H9 (cell line): ENCODE results near the gene CNTFR. TPM values are rescaled to one million over a fixed set of nuclear protein-coding genes. Genes with fewer than 3 reads are reported as not detected.

Experiments used
- DNase-seq: peaks from one replicate; pipeline ENCODE4 v3.0.0-alpha.2; 2017
- H2AFZ ChIP-seq: one replicate; pipeline ENCODE4 v1.6.1; 2013; ENCODE audit warnings: mild to moderate bottlenecking, low read length, control low read depth, moderate library complexity
- H2AK5ac ChIP-seq: 2 replicates; pipeline ENCODE4 v1.6.1; 2013; ENCODE audit warnings: low read length, control low read depth, mixed read lengths; ENCODE audit not compliant: insufficient read length
- H2BK120ac ChIP-seq: one replicate; pipeline ENCODE4 v1.6.1; 2013; ENCODE audit warnings: low read depth, mild to moderate bottlenecking, low read length, control low read depth, inconsistent platforms; ENCODE audit not compliant: poor library complexity, severe bottlenecking
- H2BK12ac ChIP-seq: 2 replicates; pipeline ENCODE4 v1.6.1; 2013; ENCODE audit warnings: low read length, control low read depth, mixed read lengths, low read depth; ENCODE audit not compliant: insufficient read length
- H2BK15ac ChIP-seq: 2 replicates; pipeline ENCODE4 v1.6.1; 2013; ENCODE audit warnings: low read depth, low read length, control low read depth
- H2BK20ac ChIP-seq: one replicate; pipeline ENCODE4 v1.6.1; 2013; ENCODE audit warnings: low read depth, mild to moderate bottlenecking, low read length, control low read depth, inconsistent platforms; ENCODE audit not compliant: poor library complexity, severe bottlenecking
- H2BK5ac ChIP-seq: 2 replicates; pipeline ENCODE4 v1.6.1; 2013; ENCODE audit warnings: low read length, control low read depth, mixed read lengths; ENCODE audit not compliant: insufficient read length
- H3K14ac ChIP-seq: 2 replicates; pipeline ENCODE4 v1.6.1; 2013; ENCODE audit warnings: low read length, control low read depth; ENCODE audit not compliant: insufficient read depth
- H3K18ac ChIP-seq: 2 replicates; pipeline ENCODE4 v1.6.1; 2013; ENCODE audit warnings: low read depth, mild to moderate bottlenecking, mixed read lengths, low read length, control low read depth; ENCODE audit not compliant: insufficient read length
- H3K23ac ChIP-seq: 2 replicates; pipeline ENCODE4 v1.6.1; 2013; ENCODE audit warnings: low read length, control low read depth, mixed read lengths, low read depth; ENCODE audit not compliant: insufficient read length
- H3K23me2 ChIP-seq: 2 replicates; pipeline ENCODE4 v1.6.1; 2013; ENCODE audit warnings: low read depth, mild to moderate bottlenecking, mixed read lengths, low read length, control low read depth; ENCODE audit not compliant: insufficient read length, poor library complexity, severe bottlenecking
- H3K27ac ChIP-seq: 2 replicates; pipeline ENCODE4 v1.5.1; 2013; ENCODE audit warnings: low read length, control low read depth, mixed read lengths, low read depth; ENCODE audit not compliant: insufficient read length
- H3K27me3 ChIP-seq: 2 replicates; pipeline ENCODE4 v1.6.1; 2013; ENCODE audit warnings: low read length, control low read depth, inconsistent platforms; ENCODE audit not compliant: insufficient read depth
- H3K4ac ChIP-seq: 2 replicates; pipeline ENCODE4 v1.6.1; 2013; ENCODE audit warnings: low read depth, mild to moderate bottlenecking, control low read depth, inconsistent platforms, low read length, moderate library complexity
- H3K4me1 ChIP-seq: 2 replicates; pipeline ENCODE4 v1.6.1; 2013; ENCODE audit warnings: low read length, control low read depth, inconsistent platforms; ENCODE audit not compliant: insufficient read depth
- H3K4me2 ChIP-seq: 2 replicates; pipeline ENCODE4 v1.6.1; 2013; ENCODE audit warnings: low read length, control low read depth, mixed read lengths; ENCODE audit not compliant: insufficient read length, insufficient read depth
- H3K56ac ChIP-seq: 2 replicates; pipeline ENCODE4 v1.6.1; 2013; ENCODE audit warnings: low read depth, mild to moderate bottlenecking, mixed read lengths, low read length, control low read depth; ENCODE audit not compliant: insufficient read length
- H3K79me1 ChIP-seq: 2 replicates; pipeline ENCODE4 v1.6.1; 2013; ENCODE audit warnings: low read depth, mild to moderate bottlenecking, moderate library complexity, low read length, control low read depth, inconsistent platforms; ENCODE audit not compliant: insufficient read depth, poor library complexity, severe bottlenecking
- H3K79me2 ChIP-seq: 2 replicates; pipeline ENCODE4 v1.6.1; 2013; ENCODE audit warnings: low read length, control low read depth, inconsistent platforms; ENCODE audit not compliant: insufficient read depth
- H3K9ac ChIP-seq: 2 replicates; pipeline ENCODE4 v1.6.1; 2013; ENCODE audit warnings: low read length, control low read depth, mixed read lengths; ENCODE audit not compliant: insufficient read length; ENCODE audit errors: extremely low read depth
- H3K9me3 ChIP-seq: one replicate; pipeline ENCODE4 v1.6.1; 2013; ENCODE audit warnings: low read depth, low read length, inconsistent platforms; ENCODE audit not compliant: control insufficient read depth
- H3T11ph ChIP-seq: one replicate; pipeline ENCODE4 v1.6.1; 2013; ENCODE audit warnings: mild to moderate bottlenecking, low read length, control low read depth, inconsistent platforms
- H4K20me1 ChIP-seq: one replicate; pipeline ENCODE4 v1.6.1; 2013; ENCODE audit not compliant: control insufficient read depth, insufficient read length, insufficient read depth
- H4K5ac ChIP-seq: 2 replicates; pipeline ENCODE4 v1.6.1; 2013; ENCODE audit warnings: low read depth, mild to moderate bottlenecking, mixed read lengths, low read length, control low read depth; ENCODE audit not compliant: insufficient read length
- H4K8ac ChIP-seq: replicated peaks from 2 replicates; pipeline ENCODE4 v1.6.1; 2013; ENCODE audit warnings: low read length, control low read depth, mixed read lengths, low read depth; ENCODE audit not compliant: insufficient read length
- H4K91ac ChIP-seq: 2 replicates; pipeline ENCODE4 v1.6.1; 2013; ENCODE audit warnings: low read depth, mild to moderate bottlenecking, moderate library complexity, mixed read lengths, low read length, control low read depth; ENCODE audit not compliant: insufficient read length
- H3K27ac Mint-ChIP-seq, 3 experiments: 2 replicates in 2 of 3; 3 replicates in 1 of 3; pipeline ENCODE4 v1.8.0; 2020 to 2021; ENCODE audit warnings: mixed read lengths in 3 of 3, mild to moderate bottlenecking in 1 of 3, moderate library complexity in 1 of 3
- H3K27me3 Mint-ChIP-seq: 2 replicates; pipeline ENCODE4 v1.8.0; 2021; ENCODE audit warnings: low read depth, mild to moderate bottlenecking, moderate library complexity, mixed read lengths
- H3K36me3 Mint-ChIP-seq, 3 experiments: 2 replicates in 2 of 3; 3 replicates in 1 of 3; pipeline ENCODE4 v1.8.0; 2020 to 2021; ENCODE audit warnings: low read depth in 3 of 3, mixed read lengths in 3 of 3; ENCODE audit not compliant: insufficient read depth in 1 of 3
- H3K4me1 Mint-ChIP-seq, 2 experiments: 2 replicates each; pipeline ENCODE4 v1.8.0; 2020; ENCODE audit warnings: mixed read lengths in 2 of 2
- H3K4me3 Mint-ChIP-seq, 2 experiments: 2 replicates in 1 of 2; 3 replicates in 1 of 2; pipeline ENCODE4 v1.8.0; 2020 to 2021; ENCODE audit warnings: mild to moderate bottlenecking in 2 of 2, mixed read lengths in 2 of 2, moderate library complexity in 1 of 2
- H3K9me3 Mint-ChIP-seq, 2 experiments: 2 replicates in 1 of 2; 3 replicates in 1 of 2; pipeline ENCODE4 v1.8.0; 2020; ENCODE audit warnings: mild to moderate bottlenecking in 2 of 2, mixed read lengths in 2 of 2, moderate library complexity in 1 of 2
- WGBS: extraction: QIAGEN DNeasy Blood & Tissue Kit; methylation state at CpG from one replicate; pipeline ENCODE4 v1.1.7; 2013; ENCODE audit warnings: missing lambda C conversion rate, low lambda C conversion rate, mixed read lengths; ENCODE audit not compliant: insufficient read length; ENCODE audit errors: extremely low coverage; 5-methylcytosine and 5-hydroxymethylcytosine counted together
- total RNA-seq: library from RNA; stranded (reverse); gene quantifications from 2 replicates; pipeline ENCODE4 v1.2.1, GENCODE V29; 2021
- TF ChIP-seq, protein P1 (sequence below): fragments of 200-600 bp; sonication (generic); conservative IDR thresholded peaks from 3 replicates; pipeline ENCODE4 v1.8.0; 2021; ENCODE audit warnings: antibody characterized with exemption, mild to moderate bottlenecking

The CNTFR gene
- total RNA-seq, 1 experiment from 2014 or later: 0.55 TPM

- no peak overlapping the region for H3T11ph ChIP-seq
Measured at GRCh38 chr9:34524349-34524748, 65.2 kb downstream of the CNTFR start.

More at GRCh38 chr9:34524349-34524748, 65.2 kb downstream of the CNTFR start:
- Mint-ChIP-seq H3K9me3 (no peaks in the 10 kb centered on the region), H3K4me1 (peaks cover 10 to 17% of the 10 kb centered on the region in 2 experiments), H3K36me3 (peaks cover 0 to 3% (median 0%) of the 10 kb centered on the region in 3 experiments; a peak in 1 of 7 replicates), H3K27me3 (peaks cover 61% of the 10 kb centered on the region), H3K27ac (no peak overlapping the region), H3K4me3 (no peak overlapping the region)
- Histone ChIP-seq H3K79me1 (no peaks in the 10 kb centered on the region), H2BK120ac (no peak overlapping the region), H2AFZ (no peak overlapping the region), H3K27ac (no peak overlapping the region), H4K20me1 (peaks cover 4% of the 10 kb centered on the region), H3K4ac (no peak overlapping the region), H2AK5ac (no peak overlapping the region), H3K79me2 (no peaks in the 10 kb centered on the region), H4K91ac (no peak overlapping the region), H3K9me3 (no peaks in the 10 kb centered on the region), H3K4me2 (no peak overlapping the region), H3K56ac (no peak overlapping the region), H3K27me3 (no peaks in the 10 kb centered on the region; the same call in 1 of the 2 replicates), H2BK20ac (no peak overlapping the region), H4K8ac (no peak overlapping the region), H3K14ac (no peak overlapping the region), H3K18ac (no peak overlapping the region), H3K4me1 (peaks cover 6% of the 10 kb centered on the region; the same call in 1 of the 2 replicates), H3K9ac (no peak overlapping the region), H2BK12ac (no peak overlapping the region), H3K23ac (no peak overlapping the region), H2BK5ac (no peak overlapping the region), H2BK15ac (no peak overlapping the region), H4K5ac (no peak overlapping the region), H3K23me2 (peaks cover 10% of the 10 kb centered on the region)
- DNase-seq: no peak
- TF ChIP-seq, protein P1, sequence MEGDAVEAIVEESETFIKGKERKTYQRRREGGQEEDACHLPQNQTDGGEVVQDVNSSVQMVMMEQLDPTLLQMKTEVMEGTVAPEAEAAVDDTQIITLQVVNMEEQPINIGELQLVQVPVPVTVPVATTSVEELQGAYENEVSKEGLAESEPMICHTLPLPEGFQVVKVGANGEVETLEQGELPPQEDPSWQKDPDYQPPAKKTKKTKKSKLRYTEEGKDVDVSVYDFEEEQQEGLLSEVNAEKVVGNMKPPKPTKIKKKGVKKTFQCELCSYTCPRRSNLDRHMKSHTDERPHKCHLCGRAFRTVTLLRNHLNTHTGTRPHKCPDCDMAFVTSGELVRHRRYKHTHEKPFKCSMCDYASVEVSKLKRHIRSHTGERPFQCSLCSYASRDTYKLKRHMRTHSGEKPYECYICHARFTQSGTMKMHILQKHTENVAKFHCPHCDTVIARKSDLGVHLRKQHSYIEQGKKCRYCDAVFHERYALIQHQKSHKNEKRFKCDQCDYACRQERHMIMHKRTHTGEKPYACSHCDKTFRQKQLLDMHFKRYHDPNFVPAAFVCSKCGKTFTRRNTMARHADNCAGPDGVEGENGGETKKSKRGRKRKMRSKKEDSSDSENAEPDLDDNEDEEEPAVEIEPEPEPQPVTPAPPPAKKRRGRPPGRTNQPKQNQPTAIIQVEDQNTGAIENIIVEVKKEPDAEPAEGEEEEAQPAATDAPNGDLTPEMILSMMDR: no peak
- WGBS: no CpG with 5 or more reads among the region's 3 CpGs
